ENCODE data around the gene EIF4E1B.

Gene EIF4E1B

DNA sequence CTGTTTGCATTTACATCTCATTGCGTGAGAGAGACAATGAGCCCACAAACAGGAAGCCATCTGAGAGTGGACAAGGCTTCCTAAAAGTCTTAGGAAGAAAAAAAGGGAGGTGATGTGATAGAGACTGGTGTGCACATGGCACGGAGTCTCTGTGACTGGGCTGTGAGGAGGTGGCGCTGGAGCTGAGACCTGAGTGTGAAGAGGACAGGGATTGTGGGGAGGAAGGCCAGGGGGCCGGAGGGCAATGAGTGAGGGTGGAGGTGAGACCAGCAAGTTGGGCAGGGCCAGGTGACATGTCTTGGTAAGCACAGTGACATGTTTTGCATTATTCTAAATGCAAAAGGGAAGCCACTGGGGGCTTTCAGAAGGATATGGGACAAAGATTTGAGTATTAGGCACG is 61.9 kb downstream of the EIF4E1B start:
- DNase-seq = no peak

DNA sequence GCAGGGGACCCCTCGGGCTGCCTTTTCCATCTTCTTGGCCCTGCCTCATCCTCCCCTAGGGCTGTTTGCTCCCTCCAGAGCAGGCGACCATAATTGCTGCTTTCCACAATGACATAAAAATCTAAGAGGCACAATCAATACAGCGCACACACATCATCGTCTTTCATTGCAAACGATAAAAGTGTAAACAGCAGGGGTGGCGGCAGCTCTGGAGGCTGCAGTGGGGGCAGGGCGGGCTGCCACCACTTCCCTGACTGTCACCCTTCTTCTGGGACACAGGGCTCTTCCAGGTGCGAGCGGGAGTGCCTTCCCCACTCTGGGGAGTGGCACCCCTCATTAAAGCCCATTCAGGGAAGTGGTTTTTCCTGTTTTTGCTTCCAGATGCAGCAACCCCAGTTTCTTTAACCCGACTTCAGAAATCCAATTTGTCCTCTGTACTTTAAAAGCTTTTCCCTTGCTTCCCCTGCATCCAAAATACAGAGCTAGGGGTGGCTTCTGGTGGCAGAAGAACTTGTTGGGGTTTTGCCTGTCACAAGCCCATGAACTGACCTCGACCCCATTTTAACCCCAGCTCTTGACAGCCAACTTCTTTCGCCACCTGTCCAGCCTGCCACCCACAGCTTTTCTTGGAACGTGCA is 62.5 kb downstream of the EIF4E1B start:
- peak; percentile 38 for DNase-seq

DNA sequence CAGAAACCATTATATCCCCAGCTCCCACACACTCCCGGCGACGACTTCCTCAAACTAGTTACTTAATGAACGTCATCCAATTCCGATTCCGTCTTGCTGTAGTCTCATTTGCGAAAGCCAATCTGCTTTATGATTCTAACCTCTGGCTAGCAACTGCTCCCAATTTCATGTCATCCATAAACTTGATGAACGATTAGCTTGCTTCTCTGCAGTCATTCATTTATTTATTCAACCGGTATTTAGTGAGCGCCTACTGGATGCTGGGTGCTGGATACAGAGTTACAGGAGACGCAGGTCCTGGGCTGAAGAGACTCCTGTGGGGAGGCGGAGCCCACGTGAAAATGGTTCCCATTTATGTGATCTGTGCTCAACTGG is 63.0 kb downstream of the EIF4E1B start:
- DNase-seq = no peak

DNA sequence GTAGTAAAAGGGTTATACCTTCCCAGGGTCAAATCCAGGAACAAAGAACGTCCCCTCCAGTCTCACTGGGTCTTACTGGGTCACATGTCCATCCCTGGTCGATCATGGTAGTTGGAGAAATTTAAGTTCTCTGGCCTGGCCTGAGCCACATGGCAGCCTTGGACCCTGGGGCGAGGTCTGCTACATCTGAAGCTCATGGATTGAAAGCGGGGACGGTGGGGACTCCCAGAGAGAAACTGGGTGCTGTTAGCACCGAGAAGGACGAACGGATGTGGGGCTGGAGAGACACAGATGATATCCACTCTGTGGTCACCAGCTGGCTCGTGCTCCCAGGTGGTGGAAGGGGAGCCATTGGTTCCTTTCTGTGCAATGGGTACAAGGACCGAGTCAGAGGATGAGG is 63.7 kb downstream of the EIF4E1B start:
- no peak for DNase-seq

DNA sequence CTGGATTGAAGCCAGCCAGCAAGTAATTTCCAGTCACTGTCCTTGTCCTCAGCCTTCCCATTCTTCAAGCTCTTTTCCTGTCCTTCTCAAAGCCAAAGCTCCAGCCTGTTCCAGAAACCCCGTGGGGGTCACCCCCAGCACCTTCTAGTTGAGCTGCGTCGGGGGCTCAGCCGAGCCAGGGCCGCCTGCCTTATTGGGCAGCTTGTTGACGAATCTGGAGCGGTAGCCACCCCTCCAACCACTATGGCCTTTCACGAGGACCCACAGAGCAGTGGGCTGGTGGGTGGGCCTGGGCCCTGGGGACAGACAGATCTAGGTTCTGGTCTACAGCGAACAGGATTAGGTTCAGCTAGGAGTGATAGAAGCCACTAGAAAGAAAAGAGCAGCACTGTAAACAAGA is 64.2 kb downstream of the EIF4E1B start:
- DNase-seq = no peak

DNA sequence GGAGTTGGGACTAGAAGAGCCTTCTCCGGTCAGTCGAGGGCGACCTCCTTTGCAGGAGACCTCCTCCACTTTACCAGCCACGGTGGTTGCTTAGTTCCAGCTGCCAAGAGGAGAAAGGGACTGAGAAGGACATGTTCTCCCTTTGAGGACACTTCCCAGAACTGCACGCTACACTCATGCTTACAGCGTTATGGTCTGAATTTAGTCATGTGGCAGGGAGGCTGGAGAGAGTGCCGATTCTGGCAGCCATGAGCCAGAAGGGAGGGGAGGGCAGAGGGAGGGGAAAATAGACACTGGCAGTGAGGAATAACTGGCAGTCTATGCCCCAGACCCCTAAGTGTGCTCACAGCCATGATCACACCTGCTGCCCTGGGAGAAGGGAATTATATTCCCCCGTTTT is 64.6 kb downstream of the EIF4E1B start:
- no peak for DNase-seq

All from right kidney (tissue), 1 donor.